HCT116 (cell line): ENCODE measurements around the gene DEGS1. TPM values are rescaled to one million over a fixed set of nuclear protein-coding genes. Genes with fewer than 3 reads are reported as not detected.

Experiments
- ATAC-seq: fragments of 200-7000 bp; cut with Tn5 transposase; 2 replicates; pipeline ENCODE4 v1.9.1; 2020; ENCODE audit warnings: mild to moderate bottlenecking, moderate library complexity
- BruUV-seq: library from RNA; stranded (reverse); fragments of 400-500 nt; replicated peaks from 2 replicates; lab custom pipeline; 2021; lab: Mats Ljungman, UMichigan
- CTCF ChIA-PET: fragments of 300-600 bp; sonication (Branson Sonifier 250); formaldehyde crosslinking; loops from one replicate; lab custom pipeline; 2021; ENCODE audit warnings: antibody characterized with exemption; lab: Charles Lee
- POLR2A ChIA-PET: fragments of 300-600, 350-600 bp; sonication (Branson Sonifier 250); formaldehyde crosslinking; loops from one replicate; lab custom pipeline; 2021; ENCODE audit warnings: antibody characterized with exemption; lab: Charles Lee
- RAD21 ChIA-PET, 2 experiments: fragments of 300-600 bp; sonication (Branson Sonifier 250); formaldehyde crosslinking; loops; one replicate each; lab custom pipeline; 2023; ENCODE audit warnings: low total read pairs in 2 of 2; ENCODE audit not compliant: uncharacterized antibody in 2 of 2, unreplicated experiment in 2 of 2, low non-redundant PET in 1 of 2; lab: Charles Lee
- DNase-seq: peaks from one replicate; pipeline ENCODE4 v3.0.0-alpha.2; 2010; ENCODE audit warnings: low read depth, low spot score
- H2AFZ ChIP-seq: fragments of 200-600 bp; shearing (Covaris generic), sonication (generic); 2 replicates; pipeline ENCODE4 v1.6.1; 2017; ENCODE audit warnings: low read depth, mixed run types, mixed read lengths, antibody characterized with exemption, low read length; ENCODE audit not compliant: poor library complexity, severe bottlenecking
- H3K27ac ChIP-seq: 2 replicates; pipeline ENCODE4 v1.5.1; 2012; ENCODE audit warnings: low read depth, low read length
- H3K27me3 ChIP-seq: fragments of 200-600 bp; sonication (generic); 2 replicates; pipeline ENCODE4 v1.6.1; 2016; ENCODE audit warnings: mixed run types, low read length, mixed read lengths; ENCODE audit not compliant: insufficient read depth
- H3K36me3 ChIP-seq, 2 experiments: fragments of 200-500 bp in 1 of 2; fragments of 200-600 bp in 1 of 2; sonication (Bioruptor generic) in 1 of 2; sonication (generic) in 1 of 2; 2 replicates each; pipeline versions ENCODE4 v1.5.1 to v1.6.1; 2014 to 2016; ENCODE audit warnings: low read length in 2 of 2, inconsistent platforms in 1 of 2, mixed read lengths in 1 of 2, mixed run types in 1 of 2; ENCODE audit not compliant: insufficient read depth in 2 of 2, control insufficient read depth in 1 of 2
- H3K4me1 ChIP-seq, 2 experiments: fragments of 200-600 bp in 1 of 2; sonication (generic) in 1 of 2; 2 replicates each; pipeline versions ENCODE4 v1.5.1 to v1.6.1; 2012 to 2017; ENCODE audit warnings: low read length in 2 of 2, inconsistent platforms in 1 of 2, mild to moderate bottlenecking in 1 of 2, mixed read lengths in 1 of 2, mixed run types in 1 of 2, moderate library complexity in 1 of 2; ENCODE audit not compliant: insufficient read depth in 2 of 2, control insufficient read depth in 1 of 2
- H3K4me2 ChIP-seq: fragments of 200-600 bp; sonication (generic); 2 replicates; pipeline ENCODE4 v1.6.1; 2017; ENCODE audit warnings: mixed run types, low read length, mixed read lengths
- H3K4me3 ChIP-seq, 2 experiments: fragments of 200-600 bp in 1 of 2; sonication (generic) in 1 of 2; replicated peaks in 1 of 2; 2 replicates each; pipeline ENCODE4 v1.5.1; 2011 to 2016; ENCODE audit warnings: low read length in 2 of 2, control low read depth in 1 of 2, low read depth in 1 of 2, mild to moderate bottlenecking in 1 of 2, mixed read lengths in 1 of 2, mixed run types in 1 of 2
- H3K79me2 ChIP-seq: fragments of 200-600 bp; sonication (generic); 2 replicates; pipeline ENCODE4 v1.6.1; 2017; ENCODE audit warnings: mild to moderate bottlenecking, mixed run types, low read length, moderate library complexity, mixed read lengths; ENCODE audit not compliant: insufficient read depth
- H3K9ac ChIP-seq: fragments of 200-600 bp; sonication (generic); 2 replicates; pipeline ENCODE4 v1.6.1; 2016; ENCODE audit warnings: low read length, mixed read lengths
- H3K9me2 ChIP-seq: fragments of 200-600 bp; sonication (generic), shearing (Covaris generic); 2 replicates; pipeline ENCODE4 v1.6.1; 2017; ENCODE audit warnings: mixed run types, mild to moderate bottlenecking, moderate library complexity; ENCODE audit not compliant: insufficient read depth
- H3K9me3 ChIP-seq, 2 experiments: fragments of 200-500 bp in 1 of 2; fragments of 200-600 bp in 1 of 2; sonication (Bioruptor generic) in 1 of 2; sonication (generic) in 1 of 2; 2 replicates each; pipeline ENCODE4 v1.6.1; 2014 to 2017; ENCODE audit warnings: low read length in 2 of 2, mixed read lengths in 2 of 2, inconsistent platforms in 1 of 2, low read depth in 1 of 2, mild to moderate bottlenecking in 1 of 2, mixed run types in 1 of 2, moderate library complexity in 1 of 2; ENCODE audit not compliant: control insufficient read depth in 1 of 2, insufficient read depth in 1 of 2
- H4K20me1 ChIP-seq: fragments of 200-600 bp; sonication (generic), shearing (Covaris generic); 2 replicates; pipeline ENCODE4 v1.6.1; 2017; ENCODE audit warnings: mixed run types, mild to moderate bottlenecking, moderate library complexity; ENCODE audit not compliant: insufficient read depth
- CBX3 ChIP-seq: IDR thresholded peaks from 2 replicates; pipeline ENCODE4 v1.6.1; 2012; ENCODE audit warnings: low read depth
- EZH2 ChIP-seq: fragments of 200-600 bp; sonication (generic); IDR thresholded peaks from 2 replicates; pipeline ENCODE4 v1.6.1; 2017; ENCODE audit warnings: antibody characterized with exemption, mixed run types
- EZH2phosphoT487 ChIP-seq: fragments of 200-600 bp; IDR thresholded peaks from 2 replicates; pipeline ENCODE4 v1.6.1; 2018; ENCODE audit warnings: antibody characterized with exemption, borderline replicate concordance
- FOSL1 ChIP-seq: IDR thresholded peaks from 2 replicates; pipeline ENCODE4 v1.6.1; 2012; ENCODE audit warnings: low read depth
- JUND ChIP-seq: IDR thresholded peaks from 2 replicates; pipeline ENCODE4 v1.6.1; 2012
- POLR2A ChIP-seq: IDR thresholded peaks from 2 replicates; pipeline ENCODE4 v1.7.0; 2011; ENCODE audit warnings: borderline replicate concordance; ENCODE audit not compliant: insufficient read depth, insufficient read length; ENCODE audit errors: extremely low read depth
- POLR2AphosphoS5 ChIP-seq: IDR thresholded peaks from 2 replicates; pipeline ENCODE4 v1.6.1; 2011; ENCODE audit warnings: mild to moderate bottlenecking, low read depth, low read length, moderate library complexity
- RAD21 ChIP-seq: IDR thresholded peaks from 2 replicates; pipeline ENCODE4 v1.6.1; 2012; ENCODE audit warnings: low read depth, mild to moderate bottlenecking
- SIN3A ChIP-seq: IDR thresholded peaks from 2 replicates; pipeline ENCODE4 v1.6.1; 2012; ENCODE audit warnings: low read depth
- SRF ChIP-seq: IDR thresholded peaks from 2 replicates; pipeline ENCODE4 v1.6.1; 2012; ENCODE audit warnings: low read depth
- YY1 ChIP-seq: IDR thresholded peaks from 2 replicates; pipeline ENCODE4 v1.6.1; 2011; ENCODE audit warnings: low read length, low read depth, moderate library complexity, mild to moderate bottlenecking; ENCODE audit not compliant: insufficient replicate concordance; ENCODE audit errors: extremely low read depth
- ZNF274 ChIP-seq: fragments of 200-500 bp; sonication (Bioruptor generic); IDR thresholded peaks from 2 replicates; pipeline ENCODE4 v1.6.1; 2014; ENCODE audit warnings: mild to moderate bottlenecking, low read depth, low read length, inconsistent platforms
- intact Hi-C: fragments of 100-400 bp; cut with micrococcal nuclease; formaldehyde crosslinking; loops from 2 replicates; pipeline ENCODE4 v1.10.0; 2022
- total RNA-seq: library from RNA; stranded (reverse); gene quantifications from one replicate; pipeline ENCODE4 v1.2.1, GENCODE V29; 2021; ENCODE audit not compliant: unreplicated experiment
- TF ChIP-seq, protein P1 (sequence below): IDR thresholded peaks from 2 replicates; pipeline ENCODE4 v1.6.1; 2012; ENCODE audit warnings: low read depth
- TF ChIP-seq, protein P2 (sequence below): IDR thresholded peaks from 2 replicates; pipeline ENCODE4 v1.6.1; 2012

DEGS1 gene
- total RNA-seq, 1 experiment from 2014 or later, result 23.1 TPM

DNA sequence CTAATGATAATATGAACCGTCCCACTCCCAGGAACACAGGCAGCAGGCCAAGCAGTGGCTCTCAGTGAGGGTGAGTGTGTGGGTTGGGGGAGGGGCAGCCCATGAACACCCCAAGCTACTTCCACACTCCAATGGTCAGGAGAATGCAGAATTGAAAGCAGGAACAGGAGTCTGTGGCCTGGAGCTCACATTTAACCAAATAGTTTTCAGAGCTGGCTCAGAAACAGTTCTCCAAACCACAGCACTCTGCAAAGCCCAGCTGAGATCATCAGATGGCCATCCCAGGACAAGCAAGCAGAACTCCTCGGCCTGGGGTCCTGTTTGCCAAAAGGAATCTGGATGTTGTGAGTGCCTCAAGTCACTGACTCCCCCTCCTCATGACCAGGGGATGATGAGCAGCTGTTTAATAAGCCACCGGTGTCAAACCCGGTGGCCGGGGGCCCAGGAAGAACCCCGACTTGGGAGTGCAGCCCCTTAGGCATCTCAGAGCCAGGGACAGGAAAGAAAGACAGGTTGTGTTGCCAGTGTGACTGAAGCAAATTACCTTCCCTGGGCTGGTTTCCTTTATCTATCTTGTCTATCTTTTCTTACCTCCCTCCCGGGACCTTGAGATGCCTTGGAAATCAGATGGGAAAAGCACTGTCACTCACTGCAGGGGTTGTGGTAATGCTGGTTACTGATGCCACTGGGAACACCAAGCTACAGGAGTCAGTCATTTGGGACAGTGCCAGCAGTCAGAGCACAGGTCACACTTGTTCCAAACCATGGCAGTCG is 20.4 kb downstream of the DEGS1 start:
- no peak overlapping the region for H3K4me3 ChIP-seq
- no peaks in the 10 kb centered on the region for H3K9me3 ChIP-seq
- no peaks in the 10 kb centered on the region for H3K27me3 ChIP-seq
- ATAC-seq (no peak), DNase-seq (no peak)
- no peak overlapping the region for H2AFZ ChIP-seq
- H4K20me1 ChIP-seq, result no peaks in the 10 kb centered on the region
- no peak overlapping the region for H3K9ac ChIP-seq
- H3K79me2 ChIP-seq, result no peaks in the 10 kb centered on the region
- no peak overlapping the region for H3K27ac ChIP-seq
- H3K4me1 ChIP-seq, result peaks cover 10 to 18% of the 10 kb centered on the region in 2 experiments
- BruUV-seq, result no TSS peak
- ChIA-PET RAD21 (interaction anchor here in 1 of 2 experiments (0.5 kb wide), 1 partner anchor 51 kb away, joined by 4 read pairs; no protein-coding TSS in a partner anchor), POLR2A (interaction anchor here (0.7 kb wide), 1 partner anchor 496 kb away, joined by 3 read pairs; no protein-coding TSS in a partner anchor), CTCF (no interaction called here)
- intact Hi-C loops, result no loop called here
- no peaks in the 10 kb centered on the region for H3K9me2 ChIP-seq
- H3K4me2 ChIP-seq, result no peak overlapping the region
- H3K36me3 ChIP-seq, result no peaks in the 10 kb centered on the region
- TF ChIP-seq, protein P1, sequence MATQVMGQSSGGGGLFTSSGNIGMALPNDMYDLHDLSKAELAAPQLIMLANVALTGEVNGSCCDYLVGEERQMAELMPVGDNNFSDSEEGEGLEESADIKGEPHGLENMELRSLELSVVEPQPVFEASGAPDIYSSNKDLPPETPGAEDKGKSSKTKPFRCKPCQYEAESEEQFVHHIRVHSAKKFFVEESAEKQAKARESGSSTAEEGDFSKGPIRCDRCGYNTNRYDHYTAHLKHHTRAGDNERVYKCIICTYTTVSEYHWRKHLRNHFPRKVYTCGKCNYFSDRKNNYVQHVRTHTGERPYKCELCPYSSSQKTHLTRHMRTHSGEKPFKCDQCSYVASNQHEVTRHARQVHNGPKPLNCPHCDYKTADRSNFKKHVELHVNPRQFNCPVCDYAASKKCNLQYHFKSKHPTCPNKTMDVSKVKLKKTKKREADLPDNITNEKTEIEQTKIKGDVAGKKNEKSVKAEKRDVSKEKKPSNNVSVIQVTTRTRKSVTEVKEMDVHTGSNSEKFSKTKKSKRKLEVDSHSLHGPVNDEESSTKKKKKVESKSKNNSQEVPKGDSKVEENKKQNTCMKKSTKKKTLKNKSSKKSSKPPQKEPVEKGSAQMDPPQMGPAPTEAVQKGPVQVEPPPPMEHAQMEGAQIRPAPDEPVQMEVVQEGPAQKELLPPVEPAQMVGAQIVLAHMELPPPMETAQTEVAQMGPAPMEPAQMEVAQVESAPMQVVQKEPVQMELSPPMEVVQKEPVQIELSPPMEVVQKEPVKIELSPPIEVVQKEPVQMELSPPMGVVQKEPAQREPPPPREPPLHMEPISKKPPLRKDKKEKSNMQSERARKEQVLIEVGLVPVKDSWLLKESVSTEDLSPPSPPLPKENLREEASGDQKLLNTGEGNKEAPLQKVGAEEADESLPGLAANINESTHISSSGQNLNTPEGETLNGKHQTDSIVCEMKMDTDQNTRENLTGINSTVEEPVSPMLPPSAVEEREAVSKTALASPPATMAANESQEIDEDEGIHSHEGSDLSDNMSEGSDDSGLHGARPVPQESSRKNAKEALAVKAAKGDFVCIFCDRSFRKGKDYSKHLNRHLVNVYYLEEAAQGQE, result no peak
- TF ChIP-seq EZH2phosphoT487 (no peak), EZH2 (no peak), JUND (no peak), RAD21 (no peak), SRF (no peak), POLR2A (no peak), ZNF274 (no peak), CBX3 (no peak), FOSL1 (no peak), SIN3A (no peak), YY1 (no peak), POLR2AphosphoS5 (no peak)
- TF ChIP-seq, protein P2, sequence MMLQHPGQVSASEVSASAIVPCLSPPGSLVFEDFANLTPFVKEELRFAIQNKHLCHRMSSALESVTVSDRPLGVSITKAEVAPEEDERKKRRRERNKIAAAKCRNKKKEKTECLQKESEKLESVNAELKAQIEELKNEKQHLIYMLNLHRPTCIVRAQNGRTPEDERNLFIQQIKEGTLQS, result no peak
